Testis (tissue), 3 donors: Measurements from ENCODE around the gene MAGI2. TPM values are rescaled to one million over a fixed set of nuclear protein-coding genes. Genes with fewer than 3 reads are reported as not detected.

Source experiments
- DNase-seq: peaks from one replicate; pipeline ENCODE4 v3.0.0-alpha.2; 2019
- H3K27ac ChIP-seq, 2 donors: fragments of 200-600 bp; sonication (generic); one replicate each; pipeline ENCODE4 v1.5.1; 2019
- H3K27me3 ChIP-seq: fragments of 200-600 bp; sonication (generic); one replicate; pipeline ENCODE4 v1.5.1; 2019
- H3K36me3 ChIP-seq: fragments of 200-600 bp; sonication (generic); one replicate; pipeline ENCODE4 v1.5.1; 2017; ENCODE audit warnings: low read depth; ENCODE audit errors: missing control alignments
- H3K4me1 ChIP-seq: fragments of 200-600 bp; sonication (generic); one replicate; pipeline ENCODE4 v1.5.1; 2019
- H3K4me3 ChIP-seq, 2 donors: fragments of 200-600 bp; sonication (generic); one replicate each; pipeline ENCODE4 v1.5.1; 2017 to 2019
- H3K9me3 ChIP-seq: fragments of 200-600 bp; sonication (generic); one replicate; pipeline ENCODE4 v1.5.1; 2017
- CTCF ChIP-seq, 3 experiments: fragments of 450-650 bp in 2 of 3; fragments of 200-600 bp in 1 of 3; sonication (generic) in 1 of 3; IDR thresholded peaks; one replicate each; pipeline ENCODE4 v1.5.1; 2016 to 2019; ENCODE audit warnings: antibody characterized with exemption in 3 of 3, mild to moderate bottlenecking in 2 of 3, moderate library complexity in 1 of 3
- POLR2A ChIP-seq: fragments of 450-650 bp; IDR thresholded peaks from one replicate; pipeline ENCODE4 v1.6.1; 2017; ENCODE audit warnings: antibody characterized with exemption, mild to moderate bottlenecking, moderate library complexity
- WGBS, 2 donors: methylation state at CpG; one replicate each; pipeline ENCODE4 v1.1.5; 2018; 5-methylcytosine and 5-hydroxymethylcytosine counted together
- intact Hi-C: fragments of 100-400 bp; cut with DNase I; formaldehyde crosslinking; loops from one replicate; pipeline ENCODE4 v1.15.1; 2023; ENCODE audit warnings: low total_unique reads
- polyA plus RNA-seq: library from polyadenylated mRNA; stranded (reverse); fragments of 350-450 nt; fragmentation: Illumina TruSeq; extraction: RNeasy Lipid Tissue Mini Kit (QIAGEN cat#74804); gene quantifications from one replicate; pipeline ENCODE4 v1.2.3, GENCODE V29; 2014; ENCODE audit warnings: low read depth, low replicate concordance; ENCODE audit not compliant: insufficient read depth
- total RNA-seq, 2 donors: library from RNA; depleted of rRNA; stranded (reverse); fragments of >200 nt; gene quantifications; one replicate each; pipeline ENCODE4 v1.2.3, GENCODE V29; 2016

The MAGI2 gene
- total and polyA plus RNA-seq, 3 donors from 2014 or later: 11.2 to 13.1 (median 12.4) TPM

DNA sequence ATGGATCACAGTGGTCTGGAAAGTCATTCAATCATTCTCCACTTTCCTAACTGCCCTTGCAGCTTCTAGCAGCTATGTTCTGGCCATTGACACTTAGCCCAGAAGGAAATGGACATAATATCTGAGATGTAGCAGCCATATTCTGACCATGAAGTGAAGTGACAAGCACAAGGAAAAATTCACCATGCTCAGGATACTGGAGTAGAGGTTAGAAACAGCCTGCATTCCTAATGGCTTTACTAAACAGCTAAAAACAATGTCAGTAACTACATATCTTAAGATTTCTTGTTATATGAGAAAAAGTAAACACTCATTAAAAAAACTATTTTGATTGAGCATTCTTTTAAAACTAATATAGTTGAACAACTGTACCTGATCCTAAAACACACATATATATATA is 443.8 kb downstream of the MAGI2 start:
- Histone ChIP-seq H3K4me3 (no peak overlapping the region), H3K4me1 (no peaks in the 10 kb centered on the region), H3K27ac (no peak overlapping the region), H3K9me3 (no peaks in the 10 kb centered on the region), H3K36me3 (no peaks in the 10 kb centered on the region), H3K27me3 (no peaks in the 10 kb centered on the region)
- no peak for TF ChIP-seq CTCF (IDR thresholded peaks at IDR 0.05)
- no peak for TF ChIP-seq POLR2A
- no peak for DNase-seq
- intact Hi-C loops: no loop called here

DNA sequence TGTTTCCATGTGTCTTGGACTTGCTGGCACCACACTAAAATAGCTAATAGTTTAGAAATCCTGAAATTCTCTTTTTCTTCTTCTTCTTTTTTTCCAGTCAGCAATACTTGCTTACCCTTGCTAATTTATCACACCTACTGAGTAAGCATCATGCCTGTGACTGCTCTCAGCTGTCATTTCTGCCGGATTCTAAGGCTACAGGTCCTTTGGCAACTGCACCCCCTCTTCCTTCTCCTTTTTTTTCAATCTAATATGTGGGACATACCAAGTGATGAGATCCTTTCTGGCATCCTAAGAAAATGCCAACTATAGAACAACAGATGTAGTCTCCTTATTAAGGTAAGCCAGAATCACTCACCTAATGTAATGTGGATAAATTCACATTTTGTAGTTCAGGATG is 444.7 kb downstream of the MAGI2 start:
- no peaks in the 10 kb centered on the region for H3K27me3 ChIP-seq
- H3K27ac ChIP-seq: no peak overlapping the region
- no peak for DNase-seq
- no peak overlapping the region for H3K4me3 ChIP-seq
- TF ChIP-seq POLR2A: no peak
- TF ChIP-seq CTCF (IDR thresholded peaks at IDR 0.05): no peak
- intact Hi-C loops: no loop called here
- no peaks in the 10 kb centered on the region for H3K4me1 ChIP-seq
- H3K36me3 ChIP-seq: no peaks in the 10 kb centered on the region
- WGBS, 2 donors: 86 to 92% methylated on average over 1 of the region's 1 CpG
- no peaks in the 10 kb centered on the region for H3K9me3 ChIP-seq

- TF ChIP-seq CTCF (IDR thresholded peaks at IDR 0.05): no peak
- TF ChIP-seq POLR2A: no peak
- Histone ChIP-seq H3K4me3 (no peak overlapping the region), H3K27ac (no peak overlapping the region), H3K4me1 (no peaks in the 10 kb centered on the region), H3K27me3 (no peaks in the 10 kb centered on the region), H3K9me3 (no peaks in the 10 kb centered on the region), H3K36me3 (no peaks in the 10 kb centered on the region)
- intact Hi-C loops: no loop called here
- DNase-seq: no peak
Measured at GRCh38 chr7:78996013-78996412, 457.5 kb downstream of the MAGI2 start.

- TF ChIP-seq POLR2A: no peak
- Histone ChIP-seq H3K27ac (no peak overlapping the region), H3K27me3 (no peaks in the 10 kb centered on the region), H3K4me1 (no peaks in the 10 kb centered on the region), H3K36me3 (no peaks in the 10 kb centered on the region), H3K4me3 (no peak overlapping the region), H3K9me3 (no peaks in the 10 kb centered on the region)
- DNase-seq: no peak
- intact Hi-C loops: no loop called here
Measured at GRCh38 chr7:78993341-78993740, 460.1 kb downstream of the MAGI2 start.

- Histone ChIP-seq H3K27ac (no peak overlapping the region), H3K4me1 (no peaks in the 10 kb centered on the region), H3K27me3 (no peaks in the 10 kb centered on the region), H3K36me3 (no peaks in the 10 kb centered on the region), H3K4me3 (no peak overlapping the region), H3K9me3 (no peaks in the 10 kb centered on the region)
- WGBS, 2 donors: 91 to 92% methylated on average over 3 of the region's 3 CpGs
- TF ChIP-seq POLR2A: no peak
- no peak for DNase-seq
- intact Hi-C loops: no loop called here
Measured at GRCh38 chr7:78985509-78985908, 468.0 kb downstream of the MAGI2 start.

DNA sequence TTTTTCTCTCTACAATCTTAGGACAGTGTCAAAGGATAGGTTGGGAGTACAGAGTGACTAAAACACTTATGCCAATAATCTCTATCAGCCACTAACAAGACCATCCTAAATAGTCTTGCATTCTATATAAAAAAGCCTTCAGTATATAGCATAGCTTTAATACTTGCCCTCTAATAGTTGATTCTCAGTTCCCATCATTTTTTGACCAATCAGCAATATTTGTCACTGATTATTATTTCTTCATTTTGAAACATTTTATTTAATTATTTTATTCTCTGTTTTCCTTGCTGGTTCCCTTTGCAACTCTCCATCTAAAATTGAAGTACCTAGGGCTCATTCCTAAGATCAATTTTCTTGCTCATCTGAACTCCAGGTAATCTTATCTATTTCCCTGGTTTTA is 470.0 kb downstream of the MAGI2 start:
- Histone ChIP-seq H3K4me1 (no peaks in the 10 kb centered on the region), H3K9me3 (no peaks in the 10 kb centered on the region), H3K27me3 (no peaks in the 10 kb centered on the region), H3K27ac (no peak overlapping the region), H3K4me3 (no peak overlapping the region), H3K36me3 (no peaks in the 10 kb centered on the region)
- no peak for TF ChIP-seq CTCF (IDR thresholded peaks at IDR 0.05)
- intact Hi-C loops: no loop called here
- no peak for DNase-seq
